H9 (cell line): ENCODE data around the gene MANF. TPM values are rescaled to one million over a fixed set of nuclear protein-coding genes. Genes with fewer than 3 reads are reported as not detected.

Experiments
- DNase-seq: peaks from one replicate; pipeline ENCODE4 v3.0.0-alpha.2; 2017
- H2AFZ ChIP-seq: one replicate; pipeline ENCODE4 v1.6.1; 2013; ENCODE audit warnings: mild to moderate bottlenecking, low read length, control low read depth, moderate library complexity
- H2AK5ac ChIP-seq: 2 replicates; pipeline ENCODE4 v1.6.1; 2013; ENCODE audit warnings: low read length, control low read depth, mixed read lengths; ENCODE audit not compliant: insufficient read length
- H2BK120ac ChIP-seq: one replicate; pipeline ENCODE4 v1.6.1; 2013; ENCODE audit warnings: low read depth, mild to moderate bottlenecking, low read length, control low read depth, inconsistent platforms; ENCODE audit not compliant: poor library complexity, severe bottlenecking
- H2BK12ac ChIP-seq: 2 replicates; pipeline ENCODE4 v1.6.1; 2013; ENCODE audit warnings: low read length, control low read depth, mixed read lengths, low read depth; ENCODE audit not compliant: insufficient read length
- H2BK15ac ChIP-seq: 2 replicates; pipeline ENCODE4 v1.6.1; 2013; ENCODE audit warnings: low read depth, low read length, control low read depth
- H2BK20ac ChIP-seq: one replicate; pipeline ENCODE4 v1.6.1; 2013; ENCODE audit warnings: low read depth, mild to moderate bottlenecking, low read length, control low read depth, inconsistent platforms; ENCODE audit not compliant: poor library complexity, severe bottlenecking
- H2BK5ac ChIP-seq: 2 replicates; pipeline ENCODE4 v1.6.1; 2013; ENCODE audit warnings: low read length, control low read depth, mixed read lengths; ENCODE audit not compliant: insufficient read length
- H3K14ac ChIP-seq: 2 replicates; pipeline ENCODE4 v1.6.1; 2013; ENCODE audit warnings: low read length, control low read depth; ENCODE audit not compliant: insufficient read depth
- H3K18ac ChIP-seq: 2 replicates; pipeline ENCODE4 v1.6.1; 2013; ENCODE audit warnings: low read depth, mild to moderate bottlenecking, mixed read lengths, low read length, control low read depth; ENCODE audit not compliant: insufficient read length
- H3K23ac ChIP-seq: 2 replicates; pipeline ENCODE4 v1.6.1; 2013; ENCODE audit warnings: low read length, control low read depth, mixed read lengths, low read depth; ENCODE audit not compliant: insufficient read length
- H3K23me2 ChIP-seq: 2 replicates; pipeline ENCODE4 v1.6.1; 2013; ENCODE audit warnings: low read depth, mild to moderate bottlenecking, mixed read lengths, low read length, control low read depth; ENCODE audit not compliant: insufficient read length, poor library complexity, severe bottlenecking
- H3K27ac ChIP-seq: 2 replicates; pipeline ENCODE4 v1.5.1; 2013; ENCODE audit warnings: low read length, control low read depth, mixed read lengths, low read depth; ENCODE audit not compliant: insufficient read length
- H3K27me3 ChIP-seq: 2 replicates; pipeline ENCODE4 v1.6.1; 2013; ENCODE audit warnings: low read length, control low read depth, inconsistent platforms; ENCODE audit not compliant: insufficient read depth
- H3K4ac ChIP-seq: 2 replicates; pipeline ENCODE4 v1.6.1; 2013; ENCODE audit warnings: low read depth, mild to moderate bottlenecking, control low read depth, inconsistent platforms, low read length, moderate library complexity
- H3K4me1 ChIP-seq: 2 replicates; pipeline ENCODE4 v1.6.1; 2013; ENCODE audit warnings: low read length, control low read depth, inconsistent platforms; ENCODE audit not compliant: insufficient read depth
- H3K4me2 ChIP-seq: 2 replicates; pipeline ENCODE4 v1.6.1; 2013; ENCODE audit warnings: low read length, control low read depth, mixed read lengths; ENCODE audit not compliant: insufficient read length, insufficient read depth
- H3K56ac ChIP-seq: 2 replicates; pipeline ENCODE4 v1.6.1; 2013; ENCODE audit warnings: low read depth, mild to moderate bottlenecking, mixed read lengths, low read length, control low read depth; ENCODE audit not compliant: insufficient read length
- H3K79me1 ChIP-seq: 2 replicates; pipeline ENCODE4 v1.6.1; 2013; ENCODE audit warnings: low read depth, mild to moderate bottlenecking, moderate library complexity, low read length, control low read depth, inconsistent platforms; ENCODE audit not compliant: insufficient read depth, poor library complexity, severe bottlenecking
- H3K79me2 ChIP-seq: 2 replicates; pipeline ENCODE4 v1.6.1; 2013; ENCODE audit warnings: low read length, control low read depth, inconsistent platforms; ENCODE audit not compliant: insufficient read depth
- H3K9ac ChIP-seq: 2 replicates; pipeline ENCODE4 v1.6.1; 2013; ENCODE audit warnings: low read length, control low read depth, mixed read lengths; ENCODE audit not compliant: insufficient read length; ENCODE audit errors: extremely low read depth
- H3K9me3 ChIP-seq: one replicate; pipeline ENCODE4 v1.6.1; 2013; ENCODE audit warnings: low read depth, low read length, inconsistent platforms; ENCODE audit not compliant: control insufficient read depth
- H3T11ph ChIP-seq: one replicate; pipeline ENCODE4 v1.6.1; 2013; ENCODE audit warnings: mild to moderate bottlenecking, low read length, control low read depth, inconsistent platforms
- H4K20me1 ChIP-seq: one replicate; pipeline ENCODE4 v1.6.1; 2013; ENCODE audit not compliant: control insufficient read depth, insufficient read length, insufficient read depth
- H4K5ac ChIP-seq: 2 replicates; pipeline ENCODE4 v1.6.1; 2013; ENCODE audit warnings: low read depth, mild to moderate bottlenecking, mixed read lengths, low read length, control low read depth; ENCODE audit not compliant: insufficient read length
- H4K8ac ChIP-seq: replicated peaks from 2 replicates; pipeline ENCODE4 v1.6.1; 2013; ENCODE audit warnings: low read length, control low read depth, mixed read lengths, low read depth; ENCODE audit not compliant: insufficient read length
- H4K91ac ChIP-seq: 2 replicates; pipeline ENCODE4 v1.6.1; 2013; ENCODE audit warnings: low read depth, mild to moderate bottlenecking, moderate library complexity, mixed read lengths, low read length, control low read depth; ENCODE audit not compliant: insufficient read length
- H3K27ac Mint-ChIP-seq, 3 experiments: 2 replicates in 2 of 3; 3 replicates in 1 of 3; pipeline ENCODE4 v1.8.0; 2020 to 2021; ENCODE audit warnings: mixed read lengths in 3 of 3, mild to moderate bottlenecking in 1 of 3, moderate library complexity in 1 of 3
- H3K27me3 Mint-ChIP-seq: 2 replicates; pipeline ENCODE4 v1.8.0; 2021; ENCODE audit warnings: low read depth, mild to moderate bottlenecking, moderate library complexity, mixed read lengths
- H3K36me3 Mint-ChIP-seq, 3 experiments: 2 replicates in 2 of 3; 3 replicates in 1 of 3; pipeline ENCODE4 v1.8.0; 2020 to 2021; ENCODE audit warnings: low read depth in 3 of 3, mixed read lengths in 3 of 3; ENCODE audit not compliant: insufficient read depth in 1 of 3
- H3K4me1 Mint-ChIP-seq, 2 experiments: 2 replicates each; pipeline ENCODE4 v1.8.0; 2020; ENCODE audit warnings: mixed read lengths in 2 of 2
- H3K4me3 Mint-ChIP-seq, 2 experiments: 2 replicates in 1 of 2; 3 replicates in 1 of 2; pipeline ENCODE4 v1.8.0; 2020 to 2021; ENCODE audit warnings: mild to moderate bottlenecking in 2 of 2, mixed read lengths in 2 of 2, moderate library complexity in 1 of 2
- H3K9me3 Mint-ChIP-seq, 2 experiments: 2 replicates in 1 of 2; 3 replicates in 1 of 2; pipeline ENCODE4 v1.8.0; 2020; ENCODE audit warnings: mild to moderate bottlenecking in 2 of 2, mixed read lengths in 2 of 2, moderate library complexity in 1 of 2
- CTCF ChIP-seq: fragments of 200-600 bp; sonication (generic); conservative IDR thresholded peaks from 3 replicates; pipeline ENCODE4 v1.8.0; 2021; ENCODE audit warnings: antibody characterized with exemption, mild to moderate bottlenecking
- WGBS: extraction: QIAGEN DNeasy Blood & Tissue Kit; methylation state at CpG from one replicate; pipeline ENCODE4 v1.1.7; 2013; ENCODE audit warnings: missing lambda C conversion rate, low lambda C conversion rate, mixed read lengths; ENCODE audit not compliant: insufficient read length; ENCODE audit errors: extremely low coverage; 5-methylcytosine and 5-hydroxymethylcytosine counted together
- total RNA-seq: library from RNA; stranded (reverse); gene quantifications from 2 replicates; pipeline ENCODE4 v1.2.1, GENCODE V29; 2021

Gene MANF
- total RNA-seq, 1 experiment from 2014 or later: 148 TPM

- Mint-ChIP-seq H3K36me3 (peaks cover 4 to 21% (median 8%) of the 10 kb centered on the region in 3 experiments; a peak in 4 of 7 replicates), H3K4me3 (no peak overlapping the region), H3K27me3 (no peaks in the 10 kb centered on the region), H3K27ac (peak overlapping the region in 1 of 3 experiments; percentile 44; a peak in 2 of 7 replicates), H3K4me1 (peaks cover 15 to 17% of the 10 kb centered on the region in 2 experiments), H3K9me3 (no peaks in the 10 kb centered on the region)
- TF ChIP-seq CTCF: no peak
- Histone ChIP-seq H2BK5ac (no peak overlapping the region), H3K9ac (no peak overlapping the region), H2BK120ac (no peak overlapping the region), H3K4ac (no peak overlapping the region), H3K23ac (no peak overlapping the region), H3K79me2 (no peaks in the 10 kb centered on the region), H2AK5ac (no peak overlapping the region), H2BK15ac (no peak overlapping the region), H2BK20ac (no peak overlapping the region), H3K27ac (no peak overlapping the region), H3K56ac (no peak overlapping the region), H3K27me3 (no peaks in the 10 kb centered on the region), H3K79me1 (no peaks in the 10 kb centered on the region), H2BK12ac (no peak overlapping the region), H3K14ac (no peak overlapping the region), H4K91ac (no peak overlapping the region), H4K5ac (no peak overlapping the region), H2AFZ (no peak overlapping the region), H3K18ac (no peak overlapping the region), H4K20me1 (no peaks in the 10 kb centered on the region), H3K4me2 (no peak overlapping the region), H4K8ac (no peak overlapping the region), H3T11ph (no peak overlapping the region), H3K4me1 (peaks cover 11% of the 10 kb centered on the region; the same call in 1 of the 2 replicates), H3K23me2 (no peaks in the 10 kb centered on the region), H3K9me3 (no peaks in the 10 kb centered on the region)
- DNase-seq: peak; percentile 23
- WGBS: no CpG with 5 or more reads among the region's 8 CpGs
Measured at GRCh38 chr3:51340989-51341636, 44.0 kb upstream of the MANF start.
